GM20431 (cell line): ENCODE results near the gene SEMA4G.
"Not testable (repeated sequence)": the region's sequence is repeated elsewhere in the genome, so short reads cannot be mapped to it uniquely, and the experiment has no call there.

Experiments used
- in situ Hi-C: fragments of 300-500 bp; cut with MseI, MboI; formaldehyde crosslinking; loops from one replicate; pipeline ENCODE4 v1.15.0; 2020; ENCODE audit warnings: low sequenced_read_pairs; ENCODE audit not compliant: unreplicated experiment

Gene SEMA4G

GRCh38 chr10:100970076-100970913 lies 991 bp downstream of the SEMA4G start:
- in situ Hi-C loops, result no loop called here

DNA sequence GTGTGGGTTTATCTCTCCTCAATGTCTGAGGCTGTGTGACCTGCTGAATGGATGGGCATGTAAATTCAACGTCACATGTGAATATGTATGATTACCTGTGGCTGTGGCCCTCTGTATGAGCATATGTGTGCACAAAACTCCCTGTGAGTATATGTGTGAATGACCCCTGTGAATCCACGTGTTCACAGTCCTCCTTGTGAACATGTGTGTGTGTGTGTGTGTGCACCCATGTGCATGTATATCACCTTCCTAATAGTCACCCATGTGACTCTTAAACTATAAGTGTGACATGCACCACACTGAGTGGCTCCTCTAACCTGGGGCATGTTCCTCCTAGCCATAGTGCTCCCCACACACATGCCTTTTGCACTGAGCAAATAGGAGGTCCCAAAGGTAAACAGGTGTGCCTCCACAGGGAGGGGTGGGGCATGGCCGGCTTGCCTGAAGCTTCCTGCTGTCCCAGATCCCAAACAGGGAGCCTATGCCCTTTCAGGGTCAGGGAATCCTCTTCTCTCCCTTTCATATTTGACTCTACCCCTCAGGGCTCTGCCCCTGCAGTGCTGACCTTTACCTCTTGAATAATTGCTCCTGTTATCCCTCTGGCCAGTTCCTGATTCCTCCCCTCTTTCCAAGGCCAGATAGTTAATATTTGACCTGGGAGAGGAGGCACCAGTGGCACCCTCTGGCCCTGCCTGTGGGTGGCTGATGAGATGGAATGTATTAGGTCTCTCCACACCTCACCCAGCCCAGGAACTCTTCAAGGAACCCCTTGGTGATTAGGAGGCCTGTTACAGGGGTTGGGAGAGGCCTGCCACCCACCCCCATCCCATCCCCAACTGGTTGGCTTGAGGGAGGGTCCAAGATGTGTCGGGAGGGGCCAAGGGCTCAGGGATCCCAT lies 1.9 kb downstream of the SEMA4G start:
- in situ Hi-C loops, result no loop called here

DNA sequence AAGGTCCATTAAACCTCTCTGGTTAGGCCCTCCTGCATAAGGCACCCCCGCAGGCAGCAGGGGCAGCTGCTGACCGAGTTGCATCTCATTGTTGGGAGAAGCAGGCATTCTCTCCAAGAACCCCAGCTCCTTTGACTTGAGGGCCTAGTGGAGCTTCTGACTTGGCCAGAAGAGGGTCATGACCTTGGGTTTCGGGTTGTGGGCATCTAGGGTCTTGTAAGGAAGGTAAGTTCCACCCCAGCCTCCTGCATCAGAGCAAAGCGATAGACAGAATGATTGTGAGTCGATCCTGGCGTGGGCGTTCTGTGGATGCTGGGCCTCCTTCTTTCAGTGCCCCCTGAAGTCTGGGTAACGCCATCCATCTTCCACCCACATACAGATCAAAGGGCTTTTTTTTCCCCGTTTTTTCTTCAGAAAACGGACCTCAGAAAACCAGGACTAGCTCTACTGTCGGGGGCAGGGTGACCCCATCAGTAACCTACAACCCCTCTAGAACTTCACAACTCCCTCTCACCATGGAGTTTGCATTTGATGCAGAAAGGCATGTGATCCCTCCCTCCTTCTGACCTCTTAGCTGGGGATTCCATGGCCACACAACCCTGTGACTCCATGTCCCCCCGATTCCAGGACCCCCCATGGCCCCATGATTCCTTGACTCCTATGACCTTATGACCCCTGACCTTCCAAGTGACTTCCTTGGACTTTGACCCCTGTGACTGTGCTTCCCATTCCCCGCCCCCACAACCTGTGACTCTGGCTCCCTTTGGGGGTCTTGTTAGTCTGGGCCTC lies 3.0 kb downstream of the SEMA4G start:
- in situ Hi-C loops, result no loop called here

- in situ Hi-C loops, result no loop called here
These were observed 3.7 kb downstream of the SEMA4G start for GRCh38 chr10:100972904-100973535.

- in situ Hi-C loops, result not testable (repeated sequence)
These were observed 6.1 kb downstream of the SEMA4G start for GRCh38 chr10:100975397-100975796.

DNA sequence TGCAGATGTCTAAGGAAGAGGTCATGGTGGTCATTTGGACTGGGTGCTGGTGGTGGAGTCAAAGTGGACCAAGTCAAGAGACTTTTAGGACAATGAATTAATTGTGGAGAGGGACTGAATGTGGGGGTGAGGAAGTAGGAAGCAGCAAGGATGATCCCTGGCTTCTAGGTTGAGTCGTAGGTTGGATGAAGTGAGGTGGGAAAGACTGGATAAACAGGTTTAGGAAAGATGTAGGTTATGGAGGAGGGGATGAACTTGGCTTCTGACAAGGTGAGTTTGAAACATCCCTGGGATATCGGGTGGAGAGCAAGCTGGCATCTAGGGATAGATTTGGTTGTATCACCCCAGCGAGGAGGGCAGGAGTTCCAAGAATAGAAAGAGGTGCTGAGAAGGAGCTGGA lies 7.6 kb downstream of the SEMA4G start:
- in situ Hi-C loops, result no loop called here

GRCh38 chr10:100977436-100977835 lies 8.1 kb downstream of the SEMA4G start:
- in situ Hi-C loops, result no loop called here

DNA sequence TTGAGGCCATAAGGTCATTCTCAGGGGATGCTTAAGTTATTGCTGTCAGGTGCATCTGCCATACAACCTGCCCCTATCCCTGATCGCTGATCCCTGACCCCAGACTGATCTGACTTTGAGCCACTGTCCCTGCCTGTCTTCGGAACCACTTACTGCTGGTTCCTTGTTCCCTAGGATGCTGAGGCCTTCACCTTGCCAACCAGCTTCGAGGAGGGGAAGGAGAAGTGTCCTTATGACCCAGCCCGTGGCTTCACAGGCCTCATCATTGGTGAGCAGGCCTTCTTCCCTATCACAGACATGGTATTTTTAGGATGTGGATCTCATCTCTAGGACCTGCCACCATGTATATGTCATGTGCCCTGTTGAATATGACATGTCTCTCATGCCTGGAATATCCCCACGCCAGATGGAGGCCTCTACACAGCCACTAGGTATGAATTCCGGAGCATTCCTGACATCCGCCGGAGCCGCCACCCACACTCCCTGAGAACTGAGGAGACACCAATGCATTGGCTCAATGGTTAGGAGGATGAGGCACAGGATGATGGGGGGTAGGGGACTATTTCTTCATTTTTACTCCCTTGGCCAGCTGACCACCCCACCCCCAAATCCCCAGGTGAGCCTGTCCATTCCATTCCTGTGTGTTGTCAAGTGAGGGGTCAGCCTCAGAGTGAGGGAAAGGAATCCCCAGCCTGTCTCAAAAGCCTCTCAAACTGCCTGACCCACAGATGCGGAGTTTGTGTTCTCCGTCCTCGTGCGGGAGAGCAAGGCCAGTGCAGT lies 9.0 kb downstream of the SEMA4G start:
- in situ Hi-C loops, result no loop called here

DNA sequence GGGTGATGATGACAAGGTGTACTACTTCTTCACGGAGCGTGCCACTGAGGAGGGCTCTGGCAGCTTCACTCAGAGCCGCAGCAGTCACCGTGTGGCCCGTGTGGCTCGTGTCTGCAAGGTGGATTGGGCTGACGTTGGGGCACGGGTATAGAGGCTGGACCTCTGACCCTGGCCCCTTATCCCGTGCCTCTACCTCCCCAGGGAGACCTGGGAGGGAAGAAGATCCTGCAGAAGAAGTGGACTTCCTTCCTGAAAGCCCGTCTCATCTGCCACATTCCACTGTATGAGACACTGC lies 9.5 kb downstream of the SEMA4G start:
- in situ Hi-C loops, result no loop called here

DNA sequence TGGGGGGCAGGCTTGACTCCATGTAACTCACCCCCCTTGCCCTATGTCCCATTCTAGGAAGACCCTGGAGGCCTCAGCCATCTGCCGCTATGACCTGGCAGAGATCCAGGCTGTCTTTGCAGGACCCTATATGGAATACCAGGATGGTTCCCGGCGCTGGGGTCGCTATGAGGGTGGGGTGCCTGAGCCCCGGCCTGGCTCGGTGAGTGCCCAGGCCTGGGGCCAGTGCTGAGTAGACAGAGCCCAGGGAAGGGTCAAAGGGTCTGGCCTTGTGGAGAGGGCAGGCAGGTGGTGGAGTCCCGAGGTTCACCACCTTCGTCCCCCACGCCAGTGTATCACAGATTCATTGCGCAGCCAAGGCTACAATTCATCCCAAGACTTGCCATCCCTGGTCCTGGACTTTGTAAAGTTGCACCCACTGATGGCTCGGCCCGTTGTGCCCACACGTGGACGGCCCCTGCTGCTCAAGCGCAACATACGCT lies 10.5 kb downstream of the SEMA4G start:
- in situ Hi-C loops, result no loop called here

DNA sequence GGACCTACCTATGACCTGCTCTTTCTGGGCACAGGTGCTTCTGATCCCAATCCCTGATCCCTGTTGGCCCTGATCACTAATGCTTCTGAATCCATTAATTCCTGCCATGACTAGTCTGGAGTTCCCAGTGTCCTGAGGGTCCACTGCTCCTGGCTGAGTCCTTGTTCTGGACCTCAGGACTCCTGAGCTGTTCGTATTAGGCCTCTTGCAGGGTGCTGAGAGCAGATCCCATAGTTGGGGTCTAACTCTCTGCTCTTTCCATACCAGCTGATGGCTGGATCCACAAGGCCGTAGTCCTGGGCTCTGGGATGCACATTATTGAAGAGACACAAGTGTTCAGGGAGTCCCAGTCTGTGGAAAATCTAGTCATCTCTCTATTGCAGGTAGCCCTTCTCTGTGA lies 11.0 kb downstream of the SEMA4G start:
- in situ Hi-C loops, result no loop called here

- in situ Hi-C loops, result no loop called here
These were observed 11.4 kb downstream of the SEMA4G start for GRCh38 chr10:100980711-100981110.

- in situ Hi-C loops, result no loop called here
These were observed 12.0 kb downstream of the SEMA4G start for GRCh38 chr10:100981178-100981772.

- in situ Hi-C loops, result no loop called here
These were observed 13.9 kb downstream of the SEMA4G start for GRCh38 chr10:100982916-100983830.

- in situ Hi-C loops, result no loop called here
These were observed 14.8 kb downstream of the SEMA4G start for GRCh38 chr10:100983868-100984671.

- in situ Hi-C loops, result no loop called here
These were observed 15.4 kb downstream of the SEMA4G start for GRCh38 chr10:100984672-100985177.

GRCh38 chr10:100985336-100985735 lies 16.0 kb downstream of the SEMA4G start:
- in situ Hi-C loops, result no loop called here
